ENCODE measurements around the gene CDHR2.

CDHR2 gene

DNA sequence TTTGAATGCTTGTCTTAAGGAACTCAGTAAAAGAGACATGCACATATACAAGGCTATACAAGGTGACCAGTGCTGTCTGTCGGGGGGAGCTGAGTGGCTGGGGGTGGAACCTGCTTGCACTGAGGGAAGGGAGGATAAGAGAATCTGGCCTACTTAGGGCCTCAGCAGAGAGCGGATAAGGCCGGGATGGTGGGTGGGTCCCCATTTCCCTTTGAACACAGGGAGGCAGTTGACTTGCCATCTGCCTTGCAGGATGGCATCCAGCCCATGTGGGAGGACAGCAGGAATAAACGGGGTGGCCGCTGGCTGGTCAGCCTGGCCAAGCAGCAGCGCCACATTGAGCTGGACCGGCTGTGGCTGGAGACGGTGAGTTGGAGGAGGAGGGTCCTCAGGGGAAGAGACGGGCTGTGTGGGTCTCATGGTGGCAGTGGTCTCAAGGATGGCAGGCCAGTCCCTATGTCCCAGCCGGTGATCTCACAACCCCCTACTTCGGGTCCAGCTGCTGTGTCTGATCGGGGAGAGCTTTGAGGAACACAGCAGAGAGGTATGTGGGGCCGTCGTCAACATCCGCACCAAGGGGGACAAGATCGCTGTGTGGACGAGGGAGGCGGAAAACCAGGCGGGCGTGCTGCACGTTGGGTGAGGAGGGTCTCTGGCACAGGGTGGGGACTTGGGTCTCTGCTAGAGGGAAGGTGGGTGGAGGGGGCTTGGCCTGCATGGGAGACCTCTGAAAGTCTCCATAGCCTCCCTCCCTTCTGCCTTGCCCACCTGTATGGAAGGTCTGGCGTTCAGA is 95.9 kb downstream of the CDHR2 start:
- DNase-seq = no peak

Data from SW 1271 (cell line).